ENCODE measurements around the gene ADCY3.

DNA sequence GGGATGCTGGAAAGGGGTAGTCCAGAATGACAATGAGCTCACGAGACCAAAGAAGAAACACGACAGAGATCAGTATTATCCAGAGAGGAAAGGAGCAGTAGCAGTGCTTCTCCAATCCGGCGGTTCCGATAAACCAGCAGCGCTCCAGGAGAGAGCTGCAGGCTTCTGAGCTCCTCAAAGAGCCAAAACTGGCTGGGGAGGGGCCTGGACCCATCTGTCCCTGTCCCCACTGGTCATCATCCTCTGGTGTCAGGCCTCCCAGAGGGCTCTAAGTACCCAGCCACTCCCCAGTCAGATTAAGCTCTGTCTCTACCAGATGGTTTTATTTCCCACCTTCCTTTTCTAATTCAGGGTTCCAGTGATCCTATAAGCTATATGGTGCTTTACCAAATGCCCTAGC, 28.5 kb upstream of the ADCY3 start:
- TF ChIP-seq SIN3A (IDR thresholded peaks at IDR 0.05; ENCODE audit: borderline replicate concordance, insufficient read depth, low read length): no peak
- no peak for TF ChIP-seq POLR2AphosphoS5 (IDR thresholded peaks at IDR 0.05; ENCODE audit: low read depth, low read length)
- no peak for TF ChIP-seq TAF1 (IDR thresholded peaks at IDR 0.05; ENCODE audit: borderline replicate concordance, insufficient read depth, low read length)
